NOMO-1 (cell line): ENCODE measurements around the gene TRAPPC5.
A peak's percentile ranks its signal among the peaks of the same experiment; 100 is the strongest.

Experiments
- DNase-seq, 2 experiments: peaks; one replicate each; lab custom pipeline; 2025; ENCODE audit not compliant: unreplicated experiment in 2 of 2; lab: John Stamatoyannopoulos, UW

Gene TRAPPC5

DNA sequence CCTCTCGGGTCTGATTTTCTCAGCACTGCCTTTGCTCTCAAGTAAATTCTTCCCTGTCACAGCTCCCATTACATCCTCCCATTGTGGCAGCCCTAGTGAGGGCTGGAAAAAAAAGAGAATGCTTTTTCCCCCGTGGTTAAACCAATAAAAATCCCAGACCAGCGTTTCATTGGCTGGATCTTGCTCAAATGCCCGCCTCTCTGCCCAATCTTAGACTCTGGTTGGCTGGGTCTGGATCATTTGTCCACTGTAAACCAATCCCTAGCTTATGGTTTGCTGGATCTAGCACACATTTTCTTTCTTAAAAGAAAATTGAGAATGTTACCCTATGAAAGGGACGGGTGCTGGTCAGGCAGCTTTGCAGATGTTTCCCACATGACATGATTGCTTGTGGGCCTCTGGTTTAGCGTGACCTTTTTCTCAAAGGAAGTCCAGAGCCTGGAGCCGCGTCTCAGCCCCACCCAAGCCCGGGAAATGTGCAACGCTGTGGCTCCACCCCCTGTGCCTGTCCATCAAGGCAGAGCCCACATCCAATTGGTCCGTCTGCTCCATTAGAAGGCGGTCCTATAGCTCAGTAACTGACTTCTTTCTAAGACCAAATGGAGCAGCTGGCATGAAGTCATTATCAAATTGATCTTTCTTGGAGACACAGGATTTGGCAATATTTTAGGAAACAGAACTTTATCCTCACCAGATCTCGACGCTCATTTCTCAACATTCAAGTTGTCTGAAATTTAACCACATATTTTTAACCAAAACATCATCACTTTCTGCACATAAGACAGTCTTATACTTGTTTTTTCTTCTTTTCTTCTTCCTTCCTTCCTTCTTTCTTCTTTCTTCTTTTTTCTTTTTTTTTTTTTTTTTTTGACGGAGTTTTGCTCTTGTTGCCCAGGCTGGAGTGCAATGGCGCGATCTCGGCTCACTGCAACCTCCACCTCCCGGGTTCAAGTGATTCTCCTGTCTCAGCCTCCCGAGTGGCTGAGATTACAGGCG lies 6.3 kb upstream of the TRAPPC5 start:
- DNase-seq = peak; percentile 90 to 96

DNA sequence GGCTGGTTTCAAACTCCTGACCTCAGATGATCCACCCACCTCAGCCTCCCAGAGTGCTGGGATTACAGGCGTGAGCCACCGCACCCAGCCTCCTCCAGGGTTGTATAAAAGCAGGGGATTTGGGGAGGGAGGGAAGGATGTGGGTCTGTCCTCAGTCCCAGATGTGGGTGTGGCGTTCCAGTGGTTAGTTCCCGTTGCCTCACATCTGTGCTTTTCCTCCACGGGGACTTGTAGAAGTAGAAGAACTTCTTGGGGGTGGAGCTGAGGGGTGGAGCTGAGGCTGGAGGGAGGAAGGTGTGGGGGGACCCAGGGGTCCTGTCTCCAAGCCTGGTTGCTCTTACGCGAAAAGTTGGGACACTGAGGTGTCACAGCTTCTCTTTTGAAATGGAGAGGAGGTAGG lies 4.3 kb upstream of the TRAPPC5 start:
- DNase-seq = peak; percentile 47 to 60

DNA sequence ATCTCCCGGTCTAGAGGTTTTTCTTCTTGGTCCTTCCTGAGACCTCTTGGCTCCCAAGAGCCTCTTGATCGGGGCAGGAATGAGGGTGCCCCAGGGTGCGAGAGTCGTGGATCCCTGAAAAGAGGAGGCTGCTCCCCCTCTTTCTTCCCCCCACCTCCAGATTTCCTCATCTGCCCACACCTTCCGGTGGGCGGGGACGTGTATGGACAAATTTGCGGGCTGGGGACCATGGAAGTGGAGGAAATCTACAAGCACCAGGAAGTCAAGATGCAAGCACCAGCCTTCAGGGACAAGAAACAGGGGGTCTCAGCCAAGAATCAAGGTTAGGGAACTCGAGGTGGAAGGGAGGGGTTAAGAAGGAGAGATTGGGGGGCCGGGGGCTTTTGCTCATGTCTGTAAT lies 3.8 kb upstream of the TRAPPC5 start, which contains the start of gene MCEMP1:
TSS of gene MCEMP1 (plus strand) at position 237 of the 400 bp plus-strand sequence. CDS start at position 268, 31 bp downstream.
- peak; percentile 51 to 59 for DNase-seq

DNA sequence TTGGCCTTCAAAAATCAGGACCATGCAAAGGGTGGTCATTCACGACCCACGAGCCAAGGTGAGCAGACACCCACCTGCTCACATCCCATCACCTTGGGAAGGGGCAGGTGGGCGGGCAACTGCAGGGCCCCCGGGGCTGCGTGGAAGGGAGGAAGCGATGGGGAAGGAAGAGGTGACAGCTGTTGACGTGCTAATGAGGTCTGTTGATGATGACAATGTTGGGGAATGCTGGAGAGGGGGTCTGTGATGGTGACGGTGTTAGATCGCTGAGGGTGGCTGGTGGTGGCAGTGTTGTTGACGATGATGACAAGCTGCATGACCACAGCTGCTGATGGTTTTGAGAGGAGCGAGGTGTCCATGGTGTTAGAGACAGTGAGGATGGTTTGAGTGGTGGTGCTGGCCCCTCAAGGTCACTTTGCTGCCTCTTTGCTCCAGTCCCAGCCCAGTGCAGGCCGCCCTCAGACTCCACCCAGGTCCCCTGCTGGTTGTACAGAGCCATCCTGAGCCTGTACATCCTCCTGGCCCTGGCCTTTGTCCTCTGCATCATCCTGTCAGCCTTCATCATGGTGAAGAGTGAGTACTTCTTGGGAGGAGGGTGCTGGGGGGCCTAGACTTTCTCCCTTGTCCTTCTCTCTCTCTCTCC lies 2.8 kb upstream of the TRAPPC5 start:
- DNase-seq = peak; percentile 29 to 39

DNA sequence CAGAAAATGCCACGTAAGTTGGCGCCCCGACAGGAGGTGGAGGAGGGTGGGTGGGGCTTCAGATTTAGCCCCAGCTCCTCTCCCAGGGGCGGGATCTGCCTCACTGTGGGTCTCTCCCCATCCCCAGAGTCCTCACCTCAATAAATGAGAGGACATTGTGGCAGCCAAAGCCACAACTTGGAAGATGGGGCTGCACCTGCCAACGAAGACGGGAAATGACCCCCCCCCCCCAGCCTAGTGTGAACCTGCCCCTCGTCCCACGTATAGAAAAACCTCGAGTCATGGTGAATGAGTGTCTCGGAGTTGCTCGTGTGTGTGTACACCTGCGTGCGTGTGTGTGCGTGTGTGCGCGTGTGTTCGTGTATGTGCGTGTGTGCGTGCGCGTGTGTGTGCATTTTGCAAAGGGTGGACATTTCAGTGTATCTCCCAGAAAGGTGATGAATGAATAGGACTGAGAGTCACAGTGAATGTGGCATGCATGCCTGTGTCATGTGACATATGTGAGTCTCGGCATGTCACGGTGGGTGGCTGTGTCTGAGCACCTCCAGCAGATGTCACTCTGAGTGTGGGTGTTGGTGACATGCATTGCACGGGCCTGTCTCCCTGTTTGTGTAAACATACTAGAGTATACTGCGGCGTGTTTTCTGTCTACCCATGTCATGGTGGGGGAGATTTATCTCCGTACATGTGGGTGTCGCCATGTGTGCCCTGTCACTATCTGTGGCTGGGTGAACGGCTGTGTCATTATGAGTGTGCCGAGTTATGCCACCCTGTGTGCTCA lies 1.5 kb upstream of the TRAPPC5 start:
- peak; percentile 14 to 25 for DNase-seq

DNA sequence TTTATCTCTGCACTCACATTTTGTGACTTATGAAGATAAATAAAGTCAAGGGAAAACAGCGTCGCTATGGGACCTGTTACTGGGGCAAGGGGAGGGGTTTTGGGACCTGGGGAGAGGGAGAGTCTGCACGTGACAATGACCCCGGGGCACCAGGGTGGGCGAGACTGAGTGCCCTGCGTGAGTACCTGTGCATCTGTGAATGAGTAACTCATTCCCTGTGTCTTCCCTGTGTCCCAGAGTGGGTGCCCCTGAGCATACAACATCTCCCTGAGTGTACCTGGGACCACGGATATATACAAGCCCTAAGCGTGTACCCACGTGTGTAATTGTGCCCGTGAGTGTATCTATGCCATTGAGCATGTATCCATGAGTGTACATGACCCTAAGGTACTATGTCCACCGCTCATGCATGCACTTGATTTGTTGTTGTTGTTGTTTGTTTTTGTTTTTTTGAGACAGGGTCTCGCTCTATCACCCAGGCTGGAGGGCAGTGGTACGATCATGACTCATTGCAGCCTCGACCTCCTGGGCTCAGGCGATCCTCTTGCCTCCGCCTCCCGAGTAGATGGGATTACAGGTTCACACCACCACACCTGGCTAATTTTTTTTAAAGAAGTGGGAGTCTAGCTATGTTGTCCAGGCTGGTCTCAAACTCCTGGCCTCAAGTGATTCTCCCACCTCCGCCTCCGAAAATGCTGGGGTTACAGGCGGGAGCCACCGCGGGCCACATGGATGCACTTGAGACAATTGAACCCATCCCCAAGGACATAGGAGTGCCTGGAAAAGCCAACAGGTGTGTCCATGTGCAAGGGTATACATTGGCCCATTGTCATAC lies 645 bp upstream of the TRAPPC5 start:
- no peak for DNase-seq

DNA sequence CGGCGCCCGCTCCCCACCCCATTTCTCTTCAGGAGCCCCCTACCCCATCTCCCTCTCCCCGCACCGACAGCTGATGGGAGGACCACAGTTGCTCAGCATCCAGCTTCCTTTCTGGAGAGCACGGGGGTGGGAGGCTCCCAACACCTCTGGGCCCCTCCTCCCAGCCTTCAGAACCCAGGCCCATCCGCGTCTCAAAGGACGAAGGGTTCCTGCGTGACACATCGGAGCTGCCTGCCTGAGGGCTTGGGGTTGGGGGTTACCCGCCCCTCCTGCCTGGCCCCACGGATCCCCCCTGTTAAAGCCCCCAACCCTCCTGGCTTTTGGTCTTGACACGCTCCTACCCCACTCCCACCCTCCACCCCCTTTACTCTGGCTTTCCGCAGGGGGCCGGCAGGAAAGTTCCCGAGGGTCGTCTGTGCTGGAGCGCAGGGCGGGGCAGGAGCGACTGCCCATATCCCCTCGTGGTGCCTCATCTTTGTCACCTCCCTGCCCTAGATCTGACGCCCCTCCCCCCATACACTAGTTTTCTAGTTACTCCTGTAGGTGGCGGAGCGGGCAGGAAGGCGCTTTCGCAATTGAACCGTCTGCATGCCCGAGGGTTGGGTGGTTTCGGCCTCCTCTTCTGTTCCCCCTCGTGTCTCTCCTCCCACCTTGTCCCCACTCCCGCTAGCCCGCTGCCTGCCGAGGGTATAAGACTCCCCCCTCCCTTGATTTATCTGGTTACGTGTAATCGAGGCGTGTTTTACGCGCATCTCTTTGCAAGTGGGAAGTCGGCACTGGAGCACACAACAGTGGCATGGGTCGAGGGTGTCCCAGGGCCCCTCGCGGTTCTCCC lies 924 bp downstream of the TRAPPC5 start:
- peak; percentile 97 to 98 for DNase-seq

DNA sequence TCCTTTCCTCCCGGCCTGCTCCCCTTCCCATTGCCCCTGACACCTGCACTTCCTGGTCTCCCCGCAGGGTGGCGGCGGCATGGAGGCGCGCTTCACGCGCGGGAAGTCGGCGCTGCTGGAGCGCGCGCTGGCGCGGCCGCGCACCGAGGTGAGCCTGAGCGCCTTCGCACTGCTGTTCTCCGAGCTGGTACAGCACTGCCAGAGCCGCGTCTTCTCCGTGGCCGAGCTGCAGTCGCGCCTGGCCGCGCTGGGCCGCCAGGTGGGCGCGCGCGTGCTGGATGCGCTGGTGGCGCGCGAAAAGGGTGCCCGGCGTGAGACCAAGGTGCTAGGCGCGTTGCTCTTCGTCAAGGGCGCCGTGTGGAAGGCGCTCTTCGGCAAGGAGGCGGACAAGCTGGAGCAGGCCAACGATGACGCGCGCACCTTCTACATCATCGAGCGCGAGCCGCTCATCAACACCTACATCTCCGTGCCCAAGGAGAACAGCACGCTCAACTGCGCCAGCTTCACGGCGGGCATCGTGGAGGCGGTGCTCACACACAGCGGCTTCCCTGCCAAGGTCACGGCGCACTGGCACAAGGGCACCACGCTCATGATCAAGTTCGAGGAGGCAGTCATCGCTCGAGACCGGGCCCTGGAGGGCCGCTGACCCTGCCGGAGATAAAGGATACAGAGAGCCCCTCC lies 1.7 kb downstream of the TRAPPC5 start:
- no peak for DNase-seq

DNA sequence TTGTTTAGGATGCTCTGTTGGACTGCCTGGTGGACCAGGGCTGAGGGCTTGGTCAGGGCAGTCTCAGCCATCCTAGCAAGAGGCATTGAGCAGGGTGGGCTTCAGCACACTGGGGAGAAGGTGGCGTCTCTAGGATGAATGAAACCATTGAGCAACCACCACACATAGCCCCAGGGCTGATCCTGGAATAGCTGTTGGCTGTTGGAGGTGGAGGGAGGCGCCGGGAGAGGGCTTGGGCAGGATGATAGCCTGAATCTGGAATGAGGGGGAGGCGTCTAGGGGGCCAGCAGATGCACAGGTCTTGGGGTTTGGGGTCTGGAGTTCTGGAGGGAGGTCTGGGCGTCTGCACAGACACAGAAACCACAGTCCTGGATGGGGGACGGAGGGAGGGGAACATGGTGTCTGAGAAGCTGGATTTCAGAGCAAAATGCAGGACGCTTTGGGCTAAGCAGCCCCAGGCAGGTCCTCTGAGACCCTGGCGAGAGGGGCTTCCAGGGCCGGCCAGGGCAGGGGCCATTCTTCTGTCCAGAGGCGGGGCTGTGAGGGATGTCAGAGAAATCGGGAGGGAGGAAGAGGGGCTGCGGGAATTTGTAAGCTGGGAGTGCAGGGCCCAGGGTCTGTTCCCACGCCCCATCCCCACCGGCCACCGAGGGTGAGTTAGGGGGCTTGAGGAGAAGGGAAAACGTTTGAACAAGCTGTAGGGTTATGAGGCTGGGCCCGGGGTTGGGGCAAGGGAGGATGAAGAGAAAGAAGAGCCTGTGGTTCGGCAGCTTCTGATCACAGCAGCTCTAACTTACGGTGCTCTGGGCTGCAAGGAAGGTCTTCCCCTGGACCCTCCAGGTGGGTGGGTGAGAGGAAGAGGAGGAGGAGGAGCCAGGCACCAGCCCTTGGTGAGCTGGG lies 5.2 kb downstream of the TRAPPC5 start:
- DNase-seq = no peak

DNA sequence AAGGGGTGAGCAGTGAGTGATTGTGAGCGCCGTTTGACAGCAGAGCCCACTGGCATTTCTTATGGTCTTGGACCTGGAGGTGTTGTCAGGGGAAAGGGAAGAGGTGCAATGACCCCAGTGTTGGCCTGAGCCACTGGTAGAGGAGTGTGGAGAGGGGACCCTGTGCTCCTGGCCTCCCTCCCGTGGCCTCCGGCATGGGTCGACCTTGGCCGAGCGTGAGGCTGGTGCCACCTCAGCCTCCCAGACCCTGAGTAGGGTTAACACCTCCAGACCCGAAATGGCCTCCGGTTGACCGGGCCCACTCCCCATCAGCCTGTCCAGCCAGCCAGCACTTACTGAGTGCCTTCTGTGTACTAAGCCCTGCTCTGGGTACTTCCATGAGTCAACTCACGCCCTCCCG lies 6.5 kb downstream of the TRAPPC5 start:
- no peak for DNase-seq

DNA sequence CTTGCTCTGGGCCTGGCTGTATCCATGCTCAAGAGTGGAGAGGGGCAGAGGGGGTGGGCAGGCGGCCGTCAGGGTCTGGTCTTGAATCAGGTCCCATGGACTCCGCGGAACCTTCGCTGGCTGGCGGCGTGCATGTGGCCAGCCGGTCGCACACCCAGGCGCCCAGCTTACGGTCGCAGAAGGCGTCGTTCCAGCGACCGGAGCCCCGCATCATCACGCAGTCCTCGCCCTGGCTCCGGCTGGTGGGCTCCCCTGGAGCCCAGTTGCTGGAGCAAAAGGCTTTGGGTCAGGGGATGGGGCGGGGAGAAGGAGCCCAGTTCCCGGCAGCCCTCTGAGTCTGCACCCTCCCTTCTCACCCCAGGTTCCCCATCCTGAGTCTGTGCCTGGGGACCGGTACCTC lies 8.5 kb downstream of the TRAPPC5 start:
- DNase-seq = no peak

DNA sequence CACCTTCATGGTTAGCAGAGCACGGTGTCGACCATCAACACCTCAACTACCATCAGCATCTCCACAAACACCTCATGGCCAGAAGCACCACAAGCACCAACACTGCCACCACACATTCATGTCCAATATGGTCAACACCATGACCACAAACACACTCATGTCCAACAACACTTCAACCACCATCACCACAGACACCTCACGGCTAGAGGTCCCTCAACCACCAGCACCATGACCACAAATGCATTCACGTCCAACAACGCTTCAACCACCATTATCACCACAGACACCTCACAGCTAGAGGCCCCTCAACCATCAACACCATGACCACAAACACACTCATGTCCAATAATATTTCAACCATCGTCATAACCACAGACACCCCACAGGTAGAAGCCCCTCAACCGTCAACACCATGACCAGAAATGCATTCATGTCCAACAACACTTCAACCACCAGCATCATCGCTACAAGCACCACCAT lies 10.2 kb downstream of the TRAPPC5 start:
- DNase-seq = no peak

DNA sequence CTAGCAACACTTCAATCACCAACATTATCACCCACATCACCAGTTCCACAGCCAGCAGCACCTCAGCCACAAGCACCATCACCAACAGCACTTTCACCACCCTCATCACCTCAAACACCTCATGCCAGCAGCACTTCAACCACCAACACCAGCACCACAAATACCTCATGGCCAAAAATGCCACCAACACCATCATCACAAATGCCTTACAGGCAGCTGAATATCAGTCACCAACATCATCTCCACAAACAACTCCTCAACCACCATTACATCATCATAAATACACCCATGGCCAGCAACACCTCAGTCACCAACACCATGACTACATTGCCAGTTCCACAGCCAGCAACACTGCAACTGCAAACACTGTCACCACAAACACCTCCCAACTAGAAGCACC lies 10.9 kb downstream of the TRAPPC5 start:
- DNase-seq = no peak

DNA sequence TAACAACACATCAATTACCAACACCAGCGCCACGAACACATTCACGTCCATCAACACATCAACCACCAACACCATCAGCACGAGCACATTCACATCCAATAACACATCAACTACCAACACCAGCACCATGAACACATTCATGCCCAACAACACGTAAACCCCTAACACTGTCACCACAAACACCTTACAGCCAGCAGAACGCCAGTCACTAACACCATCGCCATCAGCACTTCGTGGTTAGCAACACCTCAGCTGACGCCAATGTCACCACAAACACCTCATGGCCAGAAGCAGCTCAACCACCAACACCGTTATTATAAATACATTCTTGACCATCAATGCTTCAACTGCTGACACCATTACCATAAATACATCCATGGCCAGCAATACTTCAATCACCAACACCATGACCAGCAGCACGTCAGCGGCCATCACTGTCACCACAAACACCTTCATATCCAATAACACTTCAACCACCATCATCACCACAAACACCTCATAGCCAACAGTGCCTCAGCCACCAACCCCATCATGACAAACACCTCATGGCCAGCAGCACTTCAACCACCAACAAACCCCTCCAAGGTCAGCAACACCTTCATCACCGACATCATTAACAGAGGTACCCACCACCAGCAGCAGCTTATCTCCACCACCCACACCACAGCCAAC lies 11.9 kb downstream of the TRAPPC5 start:
- DNase-seq = no peak

DNA sequence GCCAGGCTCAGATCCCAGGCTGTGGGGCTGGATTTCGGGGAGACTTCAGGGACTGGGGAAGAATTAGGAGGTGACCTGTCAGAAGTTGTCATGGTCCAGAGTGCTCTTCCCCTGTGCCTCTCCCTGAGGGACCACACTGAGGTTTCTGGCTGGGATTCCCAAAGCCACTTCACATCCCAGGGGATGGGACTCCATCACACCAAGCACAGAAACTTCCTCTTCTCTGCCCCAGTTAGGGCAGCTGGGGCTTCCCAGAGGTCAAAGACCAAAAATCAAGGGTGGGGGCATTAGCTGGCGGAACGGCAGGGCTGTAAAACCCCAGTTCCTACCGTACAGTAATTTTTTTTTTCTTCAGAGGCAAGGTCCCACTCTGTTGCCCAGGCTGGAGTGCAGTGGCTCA lies 13.9 kb downstream of the TRAPPC5 start:
- no peak for DNase-seq

DNA sequence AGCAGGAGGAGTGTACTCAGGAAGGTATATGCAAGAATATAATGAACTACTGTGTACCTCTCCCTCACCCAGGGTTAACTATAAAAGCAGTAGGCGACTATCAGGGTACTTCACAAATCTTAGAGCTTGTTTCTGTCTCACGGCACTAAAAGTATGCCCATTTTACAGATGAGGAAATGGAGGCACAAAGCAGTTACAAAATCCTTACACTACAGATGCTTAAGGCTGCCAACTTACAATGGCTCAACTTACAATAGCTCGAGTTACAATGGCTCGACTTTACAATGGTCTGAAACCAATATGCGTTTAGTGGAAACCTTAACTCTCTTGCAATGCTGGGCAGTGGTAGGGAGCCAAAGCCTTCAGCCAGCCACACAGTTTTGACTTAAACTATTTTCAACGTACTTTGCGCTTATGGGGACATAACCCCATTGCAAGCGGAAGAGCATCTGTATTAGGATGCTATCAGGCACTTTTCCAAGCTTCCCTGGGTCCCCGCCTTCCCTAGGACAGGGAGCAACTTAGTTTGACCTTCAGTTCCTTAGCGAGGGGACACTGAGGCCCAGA lies 17.2 kb downstream of the TRAPPC5 start:
- no peak for DNase-seq

DNA sequence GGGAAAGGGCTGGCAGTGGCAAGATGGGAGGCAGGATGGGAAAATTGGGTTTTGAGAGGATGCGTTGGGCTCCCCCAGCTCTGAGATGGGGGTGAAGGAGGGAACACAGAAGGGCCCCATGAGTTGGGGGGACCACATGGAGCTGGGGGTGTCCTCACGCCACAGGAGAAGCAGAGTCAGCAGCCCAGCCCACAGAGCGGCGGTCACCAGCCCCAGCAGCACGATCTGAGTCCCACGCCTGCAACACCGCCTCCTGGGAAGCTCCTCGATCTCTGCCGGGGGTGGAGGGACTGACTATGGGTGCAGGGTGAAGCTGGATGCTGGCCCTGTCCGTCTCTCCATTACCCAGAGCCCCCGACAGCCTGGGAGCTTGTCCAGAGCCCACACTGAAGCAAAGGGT lies 17.9 kb downstream of the TRAPPC5 start:
- no peak for DNase-seq
